Suprapubic skin (tissue), 3 donors: ENCODE data around the gene TGFB2.

Source experiments
- EP300 ChIP-seq: sonication (generic); formaldehyde crosslinking; IDR thresholded peaks from one replicate; pipeline ENCODE4 v1.6.1; 2017; ENCODE audit warnings: antibody characterized with exemption
- POLR2A ChIP-seq, 2 donors: fragments of 450-650 bp; IDR thresholded peaks; one replicate each; pipeline ENCODE4 v1.6.1; 2017; ENCODE audit warnings: antibody characterized with exemption in 2 of 2, mild to moderate bottlenecking in 2 of 2, moderate library complexity in 2 of 2
- TF ChIP-seq, protein P1 (sequence below), 2 donors: fragments of 200-600 bp in 1 of 2; fragments of 450-650 bp in 1 of 2; sonication (generic) in 1 of 2; IDR thresholded peaks; one replicate each; pipeline ENCODE4 v1.5.1; 2016 to 2019; ENCODE audit warnings: antibody characterized with exemption in 2 of 2, mild to moderate bottlenecking in 1 of 2, moderate library complexity in 1 of 2

DNA sequence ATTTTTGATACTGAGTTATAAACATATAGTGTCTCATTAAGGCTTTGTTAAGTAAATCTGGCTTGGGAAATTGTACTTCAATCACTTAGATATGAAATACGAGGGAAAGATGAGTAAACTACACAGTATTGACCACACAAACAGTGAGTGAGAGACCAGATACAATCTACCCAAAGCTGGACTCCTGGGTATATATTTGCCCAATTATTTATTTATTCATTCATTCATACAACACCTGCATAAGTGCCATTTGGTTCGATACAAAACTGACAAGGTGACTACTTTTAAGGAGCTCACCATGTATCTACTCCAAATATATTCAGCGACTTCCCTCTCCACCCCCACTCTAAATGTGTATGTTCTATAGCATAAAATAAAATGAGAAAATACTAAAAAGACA lies 143.4 kb downstream of the TGFB2 start:
- TF ChIP-seq POLR2A (IDR thresholded peaks at IDR 0.05): no peak
- TF ChIP-seq, protein P1, sequence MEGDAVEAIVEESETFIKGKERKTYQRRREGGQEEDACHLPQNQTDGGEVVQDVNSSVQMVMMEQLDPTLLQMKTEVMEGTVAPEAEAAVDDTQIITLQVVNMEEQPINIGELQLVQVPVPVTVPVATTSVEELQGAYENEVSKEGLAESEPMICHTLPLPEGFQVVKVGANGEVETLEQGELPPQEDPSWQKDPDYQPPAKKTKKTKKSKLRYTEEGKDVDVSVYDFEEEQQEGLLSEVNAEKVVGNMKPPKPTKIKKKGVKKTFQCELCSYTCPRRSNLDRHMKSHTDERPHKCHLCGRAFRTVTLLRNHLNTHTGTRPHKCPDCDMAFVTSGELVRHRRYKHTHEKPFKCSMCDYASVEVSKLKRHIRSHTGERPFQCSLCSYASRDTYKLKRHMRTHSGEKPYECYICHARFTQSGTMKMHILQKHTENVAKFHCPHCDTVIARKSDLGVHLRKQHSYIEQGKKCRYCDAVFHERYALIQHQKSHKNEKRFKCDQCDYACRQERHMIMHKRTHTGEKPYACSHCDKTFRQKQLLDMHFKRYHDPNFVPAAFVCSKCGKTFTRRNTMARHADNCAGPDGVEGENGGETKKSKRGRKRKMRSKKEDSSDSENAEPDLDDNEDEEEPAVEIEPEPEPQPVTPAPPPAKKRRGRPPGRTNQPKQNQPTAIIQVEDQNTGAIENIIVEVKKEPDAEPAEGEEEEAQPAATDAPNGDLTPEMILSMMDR (IDR thresholded peaks at IDR 0.05): no peak
- TF ChIP-seq EP300: no peak
